GM19468 (cell line): ENCODE results near the gene SGCG.
"Not testable (repeated sequence)": the region's sequence is repeated elsewhere in the genome, so short reads cannot be mapped to it uniquely, and the experiment has no call there.

Source experiments
- ATAC-seq: cut with Tn5 transposase; IDR thresholded peaks from one replicate; pipeline ENCODE4 v1.9.1; 2021; ENCODE audit warnings: mild to moderate bottlenecking, moderate library complexity, moderate number of reproducible peaks; ENCODE audit not compliant: unreplicated experiment; ENCODE audit errors: extremely low read depth

SGCG gene

GRCh38 chr13:23180711-23181110, at the start of gene SGCG:
SGCG (plus strand) TSS chr13:23180979; CDS start chr13:23203695, 22,716 bp downstream.
- ATAC-seq = no peak

- ATAC-seq = no peak
Observed at GRCh38 chr13:23134542-23134941, 46.2 kb upstream of the SGCG start.

GRCh38 chr13:23140492-23140891, 40.3 kb upstream of the SGCG start:
- ATAC-seq = no peak

GRCh38 chr13:23141964-23142363, 38.8 kb upstream of the SGCG start:
- no peak for ATAC-seq

GRCh38 chr13:23142607-23143006, 38.2 kb upstream of the SGCG start:
- ATAC-seq = not testable (repeated sequence)

- ATAC-seq = no peak
Observed at GRCh38 chr13:23144431-23144830, 36.3 kb upstream of the SGCG start.

- no peak for ATAC-seq
Observed at GRCh38 chr13:23146006-23146405, 34.8 kb upstream of the SGCG start.

- no peak for ATAC-seq
Observed at GRCh38 chr13:23146811-23147625, 33.8 kb upstream of the SGCG start.

- ATAC-seq = no peak
Observed at GRCh38 chr13:23147827-23148226, 33.0 kb upstream of the SGCG start.

- no peak for ATAC-seq
Observed at GRCh38 chr13:23157781-23158180, 23.0 kb upstream of the SGCG start.

GRCh38 chr13:23159205-23159759, 21.5 kb upstream of the SGCG start:
- no peak for ATAC-seq

- ATAC-seq = no peak
Observed at GRCh38 chr13:23159760-23160637, 20.8 kb upstream of the SGCG start.

- ATAC-seq = no peak
Observed at GRCh38 chr13:23160638-23161480, 19.9 kb upstream of the SGCG start.

GRCh38 chr13:23161481-23161825, 19.3 kb upstream of the SGCG start:
- ATAC-seq = no peak

- no peak for ATAC-seq
Observed at GRCh38 chr13:23175920-23176319, 4.9 kb upstream of the SGCG start.

GRCh38 chr13:23182142-23182541, 1.4 kb downstream of the SGCG start:
- ATAC-seq = no peak

- ATAC-seq = no peak
Observed at GRCh38 chr13:23183292-23183691, 2.5 kb downstream of the SGCG start.

- no peak for ATAC-seq
Observed at GRCh38 chr13:23185542-23185941, 4.8 kb downstream of the SGCG start.

- no peak for ATAC-seq
Observed at GRCh38 chr13:23201870-23202269, 21.1 kb downstream of the SGCG start.

- ATAC-seq = no peak
Observed at GRCh38 chr13:23202383-23202782, 21.6 kb downstream of the SGCG start.
